ENCODE results near the gene HEG1.

GRCh38 chr3:125105116-125105515, 49.3 kb upstream of the HEG1 start:
- TF ChIP-seq POLR2A (IDR thresholded peaks at IDR 0.05) = no peak
- TF ChIP-seq CTCF (IDR thresholded peaks at IDR 0.05) = no peak

All from body of pancreas (tissue), 4 donors.